GM19324 (cell line): ENCODE measurements around the gene RPA3.
"Not testable (repeated sequence)": the region's sequence is repeated elsewhere in the genome, so short reads cannot be mapped to it uniquely, and the experiment has no call there.

Experiments
- ATAC-seq: cut with Tn5 transposase; IDR thresholded peaks from one replicate; pipeline ENCODE4 v1.9.1; 2021; ENCODE audit warnings: mild to moderate bottlenecking, moderate library complexity; ENCODE audit not compliant: unreplicated experiment, low FRiP score

RPA3 gene

GRCh38 chr7:7696458-7697119 lies 21.8 kb downstream of the RPA3 start:
- no peak for ATAC-seq

DNA sequence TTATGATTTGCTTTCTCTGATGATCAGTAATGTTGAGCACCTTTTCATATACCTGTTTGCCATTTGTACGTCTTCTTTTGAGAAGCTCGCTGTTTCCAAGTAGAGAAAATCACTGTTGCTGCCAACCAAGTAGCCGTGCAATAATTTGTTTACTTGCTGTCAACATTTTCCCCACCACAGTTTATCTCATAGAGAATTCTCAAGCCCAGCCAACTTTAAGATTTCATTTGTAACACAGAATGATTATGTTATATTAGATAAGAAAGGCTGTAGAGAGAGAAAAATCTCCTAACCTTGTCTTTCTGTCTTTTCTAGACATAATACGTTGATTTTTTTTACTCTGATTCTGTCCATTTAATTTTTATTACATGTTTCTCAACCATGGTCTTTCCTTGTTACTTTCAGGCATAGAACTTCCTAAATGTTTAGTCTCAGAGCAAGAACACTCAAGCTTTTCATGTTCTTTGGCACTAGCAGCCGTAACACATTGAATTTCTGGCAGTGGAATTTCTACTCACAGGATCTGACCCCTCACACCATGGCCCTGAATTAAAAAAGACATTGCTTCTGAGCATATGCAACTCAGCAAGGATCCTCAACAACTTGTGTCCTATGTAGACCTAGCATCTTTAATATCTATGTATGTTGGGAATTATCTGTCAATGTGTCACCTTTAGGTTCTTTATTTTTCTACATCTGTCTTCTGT lies 23.1 kb downstream of the RPA3 start:
- no peak for ATAC-seq

GRCh38 chr7:7694542-7694941 lies 23.9 kb downstream of the RPA3 start:
- no peak for ATAC-seq

DNA sequence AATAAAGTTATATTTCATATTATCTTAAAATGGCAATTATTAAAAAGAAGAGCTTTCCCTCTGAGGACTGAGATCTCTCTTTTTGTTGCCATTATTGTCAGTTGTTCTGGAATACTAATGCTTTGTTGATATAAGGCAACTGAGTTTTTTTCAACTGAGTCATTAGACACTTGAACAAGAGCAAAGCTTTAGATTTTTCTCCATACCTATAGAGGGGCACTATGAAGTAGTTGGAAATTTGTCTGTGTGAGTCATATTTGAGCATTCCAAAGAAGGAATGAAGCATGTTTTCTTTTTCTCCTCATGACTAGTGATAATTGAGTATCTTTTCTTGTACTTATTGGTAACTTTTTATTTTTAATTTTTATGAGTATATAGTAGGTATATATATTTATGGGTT lies 24.5 kb downstream of the RPA3 start:
- no peak for ATAC-seq

DNA sequence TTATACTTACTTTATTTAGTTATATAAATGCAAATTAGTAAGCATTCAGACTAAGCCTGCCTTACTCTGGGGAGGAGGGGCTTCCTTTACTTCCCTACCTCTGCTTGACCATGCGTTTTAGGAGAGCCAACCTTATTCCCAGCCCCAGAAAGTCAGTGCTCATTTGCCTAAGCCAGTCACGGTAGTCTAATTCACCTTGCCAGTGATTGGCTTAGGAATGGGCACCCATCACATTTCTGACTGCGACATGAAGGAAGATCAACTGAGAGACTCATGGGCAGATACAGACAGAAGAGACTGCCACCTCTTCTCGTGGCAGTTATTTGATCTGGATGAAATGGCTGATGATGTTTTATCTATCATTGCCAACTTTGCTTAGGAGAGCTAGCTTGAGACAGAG lies 29.5 kb downstream of the RPA3 start:
- no peak for ATAC-seq

- no peak for ATAC-seq
Observed at GRCh38 chr7:7688310-7688709, 30.1 kb downstream of the RPA3 start.

DNA sequence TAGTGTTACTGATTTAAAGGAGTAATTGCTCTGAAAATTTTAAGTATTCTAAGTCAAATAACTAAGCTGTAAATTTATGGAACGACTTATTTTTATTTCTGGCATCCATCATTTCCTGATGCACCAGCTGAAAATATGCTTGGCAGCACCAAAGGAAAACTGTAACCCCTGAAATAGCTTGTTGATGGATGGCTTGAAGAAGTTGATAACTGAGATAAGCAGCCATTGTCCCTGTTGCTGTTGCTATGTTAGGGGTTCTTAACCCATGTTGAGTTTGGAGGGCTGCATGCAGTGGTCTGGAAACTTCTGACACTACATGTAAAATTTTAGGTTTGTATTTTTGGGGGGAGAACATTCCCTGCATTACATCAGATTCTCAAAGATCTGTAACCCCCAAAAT lies 30.6 kb downstream of the RPA3 start:
- no peak for ATAC-seq

GRCh38 chr7:7686811-7687508 lies 31.4 kb downstream of the RPA3 start:
- ATAC-seq, result no peak

DNA sequence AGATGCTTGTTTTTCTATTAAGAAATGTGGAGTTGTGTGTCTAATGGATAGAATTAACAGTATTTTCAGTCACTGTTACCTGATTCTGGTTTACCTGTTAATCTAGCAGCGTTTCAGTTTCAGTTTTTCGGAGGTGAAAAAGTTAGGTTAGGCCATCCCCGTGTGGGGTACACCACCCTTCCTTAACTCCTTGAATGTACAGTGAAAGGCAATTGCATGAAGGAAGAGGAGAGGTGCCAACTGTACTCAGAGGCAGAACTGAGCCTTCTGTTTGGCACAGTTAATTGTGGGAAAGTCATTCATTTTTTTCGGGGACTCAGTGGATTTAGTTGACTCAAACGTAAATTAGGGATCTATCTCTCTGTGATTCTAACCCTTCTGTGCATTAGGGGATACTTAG lies 35.5 kb downstream of the RPA3 start:
- no peak for ATAC-seq

DNA sequence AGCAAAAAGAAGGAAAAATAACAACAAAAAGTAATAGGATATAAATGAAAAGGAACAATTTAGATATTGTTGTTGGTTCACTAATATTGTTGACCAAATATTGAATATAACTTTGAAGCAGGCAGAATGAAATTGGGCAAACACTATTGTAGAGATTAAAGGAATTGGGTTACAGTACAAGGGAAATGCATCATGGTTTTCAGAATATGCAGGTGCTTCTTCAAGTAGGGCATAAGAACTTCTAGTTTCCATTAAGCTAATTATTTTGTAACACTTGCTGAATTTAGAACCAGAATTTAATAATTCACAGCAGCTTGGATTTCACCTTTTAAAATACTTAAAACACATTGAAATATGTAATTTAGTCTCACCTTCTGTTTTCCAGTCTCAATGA lies 36.5 kb downstream of the RPA3 start:
- no peak for ATAC-seq

DNA sequence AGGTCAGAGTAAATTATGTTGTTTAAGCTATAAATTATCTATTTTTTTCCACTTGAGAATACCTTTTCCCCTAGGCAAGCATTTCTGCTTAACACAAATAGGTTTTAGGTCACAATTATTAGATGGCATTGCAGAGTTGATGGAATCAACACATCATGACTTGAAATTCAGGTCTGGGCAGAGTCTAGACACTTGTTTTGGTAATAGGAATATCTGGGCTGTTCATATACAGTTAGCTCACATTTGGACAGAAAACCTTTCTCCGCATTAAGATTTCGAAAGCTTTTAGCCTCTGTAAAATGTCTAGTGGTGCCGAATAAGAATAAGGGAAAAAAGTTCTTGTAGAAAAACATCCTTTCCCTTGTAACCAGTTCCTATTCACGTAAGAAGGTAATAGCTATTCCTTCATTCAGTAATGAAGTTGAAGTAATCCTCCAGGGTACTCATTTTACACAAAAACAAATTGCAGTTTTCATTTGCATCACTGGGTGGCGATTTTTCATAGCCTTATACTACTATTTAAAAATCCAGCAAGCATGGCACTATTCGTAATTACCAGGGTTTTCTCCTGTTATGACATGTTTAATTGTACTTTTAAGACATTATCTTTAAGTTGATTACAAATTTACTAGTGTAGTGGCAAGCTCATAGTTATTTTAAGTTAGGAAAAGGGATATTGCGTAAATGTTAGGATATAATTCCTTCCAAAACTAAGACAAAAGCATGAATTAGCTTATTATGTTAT lies 37.0 kb downstream of the RPA3 start:
- ATAC-seq, result peak; percentile 68

DNA sequence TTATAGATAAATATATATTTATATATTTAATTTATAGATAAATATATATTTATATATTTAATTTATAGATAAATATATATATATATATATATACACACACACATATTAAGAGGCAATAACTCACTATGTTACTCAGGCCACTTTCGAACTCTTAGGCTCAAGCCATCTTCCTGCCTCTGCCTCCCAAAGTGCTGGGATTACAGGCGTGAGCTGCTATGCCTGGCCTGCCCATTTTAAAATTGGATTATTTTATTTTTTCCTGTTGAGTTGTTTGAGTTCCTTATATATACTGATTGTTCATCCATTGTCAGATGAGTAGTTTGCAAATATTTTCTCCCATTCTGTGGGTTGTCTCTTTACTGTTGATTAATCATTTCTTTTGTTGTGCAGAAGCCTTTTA lies 38.8 kb downstream of the RPA3 start:
- ATAC-seq, result not testable (repeated sequence)

DNA sequence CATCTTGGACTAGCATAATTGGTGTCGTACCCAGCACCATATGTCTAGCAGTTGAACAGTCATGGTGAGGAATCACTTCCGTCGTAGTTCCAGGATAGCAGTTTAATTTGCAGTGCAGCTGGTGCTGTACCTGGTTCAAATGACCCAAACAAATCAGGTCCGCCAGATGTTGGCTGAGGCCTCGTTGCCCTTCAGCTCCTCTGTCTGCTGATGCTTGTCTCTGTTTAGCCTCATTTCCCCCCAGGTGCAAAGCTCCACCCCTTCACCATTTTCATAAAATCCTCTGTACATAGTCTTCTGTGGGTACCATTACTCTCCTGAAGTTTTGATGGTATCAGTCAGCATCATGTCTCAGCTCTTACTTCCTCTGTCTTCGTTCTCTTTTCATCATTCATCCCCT lies 42.7 kb downstream of the RPA3 start:
- no peak for ATAC-seq

DNA sequence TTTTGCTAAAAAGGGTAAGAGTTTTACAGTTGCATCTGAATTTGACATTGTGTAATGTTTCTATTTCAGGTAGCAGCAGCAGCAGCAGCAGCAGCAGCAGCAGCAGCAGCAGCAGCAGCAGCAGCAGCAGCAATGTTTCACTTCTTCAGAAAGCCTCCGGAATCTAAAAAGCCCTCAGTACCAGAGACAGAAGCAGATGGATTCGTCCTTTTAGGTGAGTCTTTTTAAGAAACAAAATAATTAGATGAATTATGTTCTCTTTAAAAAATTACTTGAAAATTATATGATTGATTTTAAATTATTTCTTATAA lies 45.2 kb downstream of the RPA3 start:
- ATAC-seq, result no peak

GRCh38 chr7:7672545-7673239 lies 45.7 kb downstream of the RPA3 start:
- no peak for ATAC-seq

- no peak for ATAC-seq
Observed at GRCh38 chr7:7671361-7671760, 47.0 kb downstream of the RPA3 start.

- no peak for ATAC-seq
Observed at GRCh38 chr7:7670490-7670889, 47.9 kb downstream of the RPA3 start.

- ATAC-seq, result no peak
Observed at GRCh38 chr7:7668706-7669105, 49.7 kb downstream of the RPA3 start.

DNA sequence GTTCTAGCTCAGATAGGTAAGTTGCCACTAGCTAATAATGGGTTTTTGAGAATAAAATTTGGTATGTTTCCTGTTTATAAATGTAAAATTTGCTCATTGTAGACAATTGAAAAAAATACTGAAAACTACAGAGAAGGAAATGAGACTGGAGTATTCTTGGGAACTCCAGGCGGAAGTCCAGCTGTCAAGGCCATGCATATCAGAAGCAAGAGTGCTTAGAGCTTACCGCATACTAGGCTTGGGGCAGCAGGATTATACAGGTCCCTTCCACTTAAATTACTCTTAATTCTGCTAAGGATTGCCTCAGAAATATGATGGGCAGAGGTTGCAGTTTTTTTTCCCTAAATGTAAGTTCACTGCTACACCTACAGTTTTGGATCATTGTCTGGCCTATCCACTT lies 51.2 kb downstream of the RPA3 start:
- ATAC-seq, result no peak

DNA sequence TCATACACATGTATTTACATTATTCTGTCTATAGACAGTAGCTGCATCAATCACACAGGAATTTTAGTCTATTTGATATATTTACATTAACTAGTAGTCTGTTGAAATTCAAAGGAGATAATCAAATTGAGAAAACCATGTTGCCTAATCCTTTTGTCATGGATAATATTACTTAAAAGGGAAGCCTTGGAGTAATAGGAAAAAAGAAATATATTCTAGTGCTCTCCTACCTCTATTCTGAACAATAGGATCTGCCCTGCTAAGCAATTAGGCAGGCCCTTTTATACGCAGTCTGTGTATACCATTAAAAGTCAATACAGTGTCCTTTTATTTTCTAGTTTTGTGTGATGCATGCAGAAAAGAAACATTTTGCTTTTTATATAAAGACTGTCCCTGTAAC lies 53.4 kb downstream of the RPA3 start:
- ATAC-seq, result no peak

- no peak for ATAC-seq
Observed at GRCh38 chr7:7664291-7664690, 54.1 kb downstream of the RPA3 start.
